ENCODE measurements around the gene PDE4D.

DNA sequence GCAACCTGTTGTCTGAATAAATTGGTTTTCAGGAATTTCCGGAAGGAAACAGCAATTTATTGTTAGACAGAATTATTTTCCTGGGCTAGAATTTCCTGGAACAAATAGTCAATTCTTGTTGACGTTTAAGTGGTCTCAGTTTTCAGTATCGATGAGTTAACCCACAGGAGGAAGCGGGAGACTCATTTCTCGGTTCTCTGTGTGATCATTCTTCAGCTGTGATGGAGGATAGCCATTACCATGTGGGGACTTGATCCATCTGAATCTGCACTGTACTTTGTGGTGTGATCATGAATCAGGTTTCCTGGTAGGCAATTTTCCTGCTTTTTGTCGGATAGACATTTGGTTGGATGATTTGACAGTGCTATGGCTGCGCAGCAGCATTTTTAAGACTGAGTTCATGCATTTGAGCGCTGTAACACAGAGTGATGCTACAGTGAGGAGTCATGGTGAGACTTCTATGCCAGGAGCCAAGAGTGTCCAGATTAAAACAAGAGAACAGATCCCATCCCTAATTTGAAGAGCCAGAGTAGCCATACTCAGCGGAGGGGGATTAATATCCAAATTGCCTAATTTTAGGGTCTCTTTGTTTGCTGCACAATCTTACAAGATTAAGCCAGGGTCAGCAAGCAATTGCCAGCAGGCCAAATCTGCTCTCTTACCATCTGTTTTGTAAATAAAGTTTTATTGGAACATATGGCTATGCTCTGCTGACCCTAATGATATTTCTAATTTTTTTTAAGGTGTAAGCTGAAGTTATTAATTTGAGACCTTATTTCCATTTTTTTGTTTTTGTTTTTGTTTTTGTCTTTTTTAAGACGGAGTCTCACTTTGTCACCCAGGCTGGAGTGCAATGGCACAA lies 954.7 kb downstream of the PDE4D start:
- TF ChIP-seq CBX5 (IDR thresholded peaks at IDR 0.05; ENCODE audit: low read depth) (no peak), ZNF274 (IDR thresholded peaks at IDR 0.05; ENCODE audit: insufficient read depth, insufficient read length) (no peak), MXI1 (IDR thresholded peaks at IDR 0.05; ENCODE audit: low read depth, low read length) (no peak)

Data from GM12878 (cell line).